HG02938 (cell line): ENCODE measurements around the gene VPS13D.
"Not testable (repeated sequence)": the region's sequence is repeated elsewhere in the genome, so short reads cannot be mapped to it uniquely, and the experiment has no call there.

Experiments
- ATAC-seq: cut with Tn5 transposase; IDR thresholded peaks from one replicate; pipeline ENCODE4 v1.9.1; 2021; ENCODE audit warnings: mild to moderate bottlenecking, moderate library complexity; ENCODE audit not compliant: unreplicated experiment

VPS13D gene

GRCh38 chr1:12284486-12284885 lies 54.7 kb downstream of the VPS13D start:
- no peak for ATAC-seq

- no peak for ATAC-seq
Observed at GRCh38 chr1:12285496-12286143, 55.8 kb downstream of the VPS13D start.

GRCh38 chr1:12287869-12288268 lies 58.0 kb downstream of the VPS13D start:
- no peak for ATAC-seq

GRCh38 chr1:12290828-12291227 lies 61.0 kb downstream of the VPS13D start:
- ATAC-seq = no peak

GRCh38 chr1:12293416-12293815 lies 63.6 kb downstream of the VPS13D start:
- no peak for ATAC-seq

- no peak for ATAC-seq
Observed at GRCh38 chr1:12294076-12294475, 64.2 kb downstream of the VPS13D start.

GRCh38 chr1:12296016-12296415 lies 66.2 kb downstream of the VPS13D start:
- no peak for ATAC-seq

GRCh38 chr1:12296623-12297022 lies 66.8 kb downstream of the VPS13D start:
- ATAC-seq = peak; percentile 76

- ATAC-seq = no peak
Observed at GRCh38 chr1:12300706-12301105, 70.9 kb downstream of the VPS13D start.

- no peak for ATAC-seq
Observed at GRCh38 chr1:12301518-12302237, 71.8 kb downstream of the VPS13D start.

- ATAC-seq = no peak
Observed at GRCh38 chr1:12302798-12303447, 73.1 kb downstream of the VPS13D start.

GRCh38 chr1:12305377-12305776 lies 75.5 kb downstream of the VPS13D start:
- ATAC-seq = no peak

GRCh38 chr1:12309783-12310742 lies 80.2 kb downstream of the VPS13D start:
- no peak for ATAC-seq

- no peak for ATAC-seq
Observed at GRCh38 chr1:12314333-12314903, 84.6 kb downstream of the VPS13D start.

- ATAC-seq = no peak
Observed at GRCh38 chr1:12315146-12315545, 85.3 kb downstream of the VPS13D start.

- ATAC-seq = no peak
Observed at GRCh38 chr1:12316331-12316730, 86.5 kb downstream of the VPS13D start.

GRCh38 chr1:12320486-12320885 lies 90.7 kb downstream of the VPS13D start:
- ATAC-seq = no peak

GRCh38 chr1:12324423-12324822 lies 94.6 kb downstream of the VPS13D start:
- no peak for ATAC-seq

GRCh38 chr1:12324973-12325372 lies 95.1 kb downstream of the VPS13D start:
- ATAC-seq = not testable (repeated sequence)

- ATAC-seq = no peak
Observed at GRCh38 chr1:12326986-12327385, 97.2 kb downstream of the VPS13D start.

- ATAC-seq = no peak
Observed at GRCh38 chr1:12327566-12327965, 97.7 kb downstream of the VPS13D start.
